ENCODE measurements around the gene CDC6.

CDC6 gene

DNA sequence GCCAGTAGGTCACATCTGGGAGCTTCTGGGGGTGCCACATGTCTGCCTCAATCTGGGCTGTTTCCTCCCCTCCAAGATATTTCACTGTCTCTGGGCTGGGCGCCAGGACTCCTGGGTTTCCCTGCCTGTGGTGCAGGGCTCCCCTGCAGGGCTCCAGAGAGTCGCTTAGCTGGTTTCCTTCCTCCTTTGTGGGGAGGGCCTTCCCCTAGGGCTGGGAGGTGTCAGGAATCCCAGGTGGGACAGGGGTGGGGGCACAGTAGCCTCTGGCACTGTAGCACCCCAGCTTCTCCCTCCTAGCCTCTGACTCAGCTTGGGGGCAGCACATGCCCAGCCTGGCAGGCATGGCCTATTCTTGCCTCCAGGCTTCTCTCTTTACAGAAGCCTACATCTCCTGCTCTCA lies 23.9 kb downstream of the CDC6 start:
- DNase-seq = peak in 2 of 4 experiments; percentile 44 to 62

GRCh38 chr17:40312131-40312731 lies 24.6 kb downstream of the CDC6 start:
- peak in 3 of 4 experiments; percentile 57 to 61 (median 59) for DNase-seq

GRCh38 chr17:40312893-40313667 lies 25.4 kb downstream of the CDC6 start:
- DNase-seq = no peak

GRCh38 chr17:40313668-40314583 lies 26.2 kb downstream of the CDC6 start:
- no peak for DNase-seq

- peak; percentile 88 to 95 (median 92) for DNase-seq
Measured at GRCh38 chr17:40314584-40314956, 26.9 kb downstream of the CDC6 start.

DNA sequence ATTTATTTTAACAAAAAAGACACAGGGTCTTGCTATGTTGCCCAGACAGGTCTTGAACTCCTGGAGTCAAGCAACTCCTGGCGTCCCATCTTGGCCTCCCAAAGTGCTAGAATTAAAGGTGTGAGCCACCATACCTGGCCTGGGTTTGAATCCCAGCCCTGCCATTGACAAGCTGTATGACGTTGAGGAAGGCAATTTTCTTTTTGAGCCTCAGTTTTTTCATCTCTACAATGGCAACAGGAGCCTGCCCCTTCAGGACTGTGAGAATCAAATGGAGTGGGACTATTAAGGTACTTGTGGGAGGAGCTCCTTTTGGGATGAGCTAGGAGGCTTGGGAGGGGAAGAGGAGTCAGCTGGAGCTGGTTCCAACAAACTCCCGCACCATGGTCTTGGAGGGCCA lies 27.5 kb downstream of the CDC6 start:
- no peak for DNase-seq

DNA sequence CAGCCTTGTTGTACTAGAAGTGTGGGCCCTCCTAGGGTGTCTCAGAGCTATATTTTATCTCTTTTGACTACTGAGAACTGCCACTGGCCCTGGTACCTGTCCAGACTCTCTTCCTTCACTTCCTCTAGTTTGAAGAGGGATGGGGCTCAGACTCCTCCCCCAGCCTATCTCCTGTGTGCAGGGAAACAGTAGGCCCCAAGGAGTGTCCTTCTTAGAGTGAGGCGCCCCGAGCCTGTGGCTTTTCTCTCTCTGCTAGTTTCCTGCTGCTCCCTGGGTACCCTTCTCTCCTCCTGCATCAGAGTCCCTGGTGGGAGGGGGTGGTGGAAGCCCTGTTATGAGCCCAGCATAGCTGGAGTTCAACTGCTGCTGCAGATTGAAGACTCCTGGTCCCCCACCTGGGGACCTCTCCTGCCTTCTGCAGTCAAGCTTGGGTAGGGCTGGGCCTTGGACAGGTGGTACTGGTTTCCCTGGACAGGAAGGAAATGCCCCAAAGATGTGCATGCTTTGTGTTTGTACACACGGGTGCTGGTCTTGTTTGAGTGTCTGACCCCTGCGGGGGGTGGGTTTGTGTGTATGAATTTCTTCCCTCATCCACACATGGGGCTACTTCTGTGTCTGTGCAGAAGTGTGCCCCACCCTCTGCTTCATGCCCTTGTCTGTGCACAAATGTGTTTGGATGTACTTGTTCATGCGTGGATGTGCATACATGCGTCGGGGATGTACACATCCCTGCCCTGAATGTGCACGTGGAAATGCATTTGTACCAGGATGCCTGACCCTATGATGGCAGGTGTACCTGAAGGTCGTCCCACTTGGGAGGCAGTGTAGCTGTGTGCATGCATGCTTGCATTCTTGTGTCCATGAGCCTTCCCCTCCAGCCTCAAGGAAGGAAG lies 28.2 kb downstream of the CDC6 start:
- no peak for DNase-seq

GRCh38 chr17:40316571-40317344 lies 29.1 kb downstream of the CDC6 start:
- peak; percentile 73 to 88 (median 84) for DNase-seq

- DNase-seq = peak; percentile 62 to 78 (median 70)
Measured at GRCh38 chr17:40317345-40317873, 29.7 kb downstream of the CDC6 start.

DNA sequence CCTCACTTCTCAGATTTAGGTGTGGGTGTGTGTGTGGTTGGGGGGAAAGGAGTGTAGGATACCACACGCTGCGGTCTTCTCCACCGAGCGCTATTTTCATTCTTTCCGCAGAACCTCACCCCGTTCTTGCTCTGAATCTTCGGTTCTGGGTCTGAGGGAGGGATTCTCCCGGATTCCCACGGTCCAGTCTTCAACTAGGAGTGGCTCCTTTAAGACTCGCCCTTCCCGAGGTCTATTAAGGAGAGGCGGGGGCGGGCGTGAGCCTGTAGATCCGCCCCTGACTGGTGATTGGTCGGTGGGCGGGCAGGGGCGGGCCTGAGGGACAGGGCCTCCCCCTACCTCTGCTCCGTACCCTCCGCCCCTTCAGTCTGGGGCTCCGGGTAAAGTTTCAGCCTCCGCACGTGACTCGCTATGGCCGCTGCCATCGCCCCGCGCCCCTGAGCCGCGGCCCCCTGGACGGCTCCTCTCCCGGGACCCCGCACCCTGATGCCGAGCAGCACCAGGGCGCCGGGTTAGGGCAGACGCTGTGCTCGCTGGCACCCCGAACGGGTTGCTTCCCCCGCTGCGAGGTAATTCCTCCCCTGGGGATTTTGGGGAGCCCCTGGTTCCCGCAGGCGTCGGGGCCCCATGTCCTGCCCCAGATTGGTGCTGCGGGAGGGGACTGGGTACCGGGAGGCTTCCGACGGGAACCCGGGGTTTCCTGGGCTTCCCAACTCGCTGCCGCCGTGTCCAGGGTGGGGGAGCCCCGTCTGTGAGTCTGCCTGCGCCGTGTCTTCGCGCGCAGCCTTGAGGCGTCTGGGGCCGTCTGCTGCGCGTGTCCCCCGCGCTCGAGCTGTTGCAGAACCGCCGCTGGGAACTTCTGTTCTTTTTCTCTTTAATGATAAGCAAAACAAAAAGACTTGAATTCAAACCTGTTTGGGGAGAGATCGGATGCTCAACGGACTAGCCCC lies 30.5 kb downstream of the CDC6 start:
- DNase-seq = peak; percentile 96 to 98 (median 97)

DNA sequence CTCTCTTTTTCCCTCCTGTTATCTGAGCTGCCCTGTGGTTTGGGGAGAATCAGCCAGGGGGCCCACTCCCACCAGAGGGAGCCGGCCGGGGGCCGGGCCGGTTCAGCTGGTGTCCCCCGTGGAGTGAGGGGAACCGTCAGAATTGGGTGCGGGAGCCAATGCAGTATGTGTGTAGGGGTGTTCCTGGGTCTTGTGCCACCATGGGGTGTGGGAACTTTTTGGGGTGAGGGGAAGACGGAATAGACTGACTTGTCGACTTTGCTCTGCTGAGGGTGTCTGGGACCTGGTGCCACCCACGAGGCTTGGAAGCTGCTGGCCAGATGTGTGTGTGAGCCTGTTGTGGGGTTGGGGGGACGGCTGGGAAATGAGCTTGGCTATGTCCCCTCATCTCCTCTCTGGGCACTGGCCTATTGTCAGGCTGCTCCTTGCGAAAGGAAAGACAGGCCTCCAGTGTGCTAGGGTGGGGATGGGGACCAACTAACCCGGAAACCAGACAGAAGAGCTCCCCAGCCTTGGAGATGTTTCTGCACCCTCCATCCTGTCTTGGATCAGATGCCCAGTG lies 31.2 kb downstream of the CDC6 start:
- peak in 1 of 4 experiments; percentile 34 for DNase-seq

GRCh38 chr17:40319651-40320540 lies 32.2 kb downstream of the CDC6 start:
- peak; percentile 59 to 78 (median 74) for DNase-seq

DNA sequence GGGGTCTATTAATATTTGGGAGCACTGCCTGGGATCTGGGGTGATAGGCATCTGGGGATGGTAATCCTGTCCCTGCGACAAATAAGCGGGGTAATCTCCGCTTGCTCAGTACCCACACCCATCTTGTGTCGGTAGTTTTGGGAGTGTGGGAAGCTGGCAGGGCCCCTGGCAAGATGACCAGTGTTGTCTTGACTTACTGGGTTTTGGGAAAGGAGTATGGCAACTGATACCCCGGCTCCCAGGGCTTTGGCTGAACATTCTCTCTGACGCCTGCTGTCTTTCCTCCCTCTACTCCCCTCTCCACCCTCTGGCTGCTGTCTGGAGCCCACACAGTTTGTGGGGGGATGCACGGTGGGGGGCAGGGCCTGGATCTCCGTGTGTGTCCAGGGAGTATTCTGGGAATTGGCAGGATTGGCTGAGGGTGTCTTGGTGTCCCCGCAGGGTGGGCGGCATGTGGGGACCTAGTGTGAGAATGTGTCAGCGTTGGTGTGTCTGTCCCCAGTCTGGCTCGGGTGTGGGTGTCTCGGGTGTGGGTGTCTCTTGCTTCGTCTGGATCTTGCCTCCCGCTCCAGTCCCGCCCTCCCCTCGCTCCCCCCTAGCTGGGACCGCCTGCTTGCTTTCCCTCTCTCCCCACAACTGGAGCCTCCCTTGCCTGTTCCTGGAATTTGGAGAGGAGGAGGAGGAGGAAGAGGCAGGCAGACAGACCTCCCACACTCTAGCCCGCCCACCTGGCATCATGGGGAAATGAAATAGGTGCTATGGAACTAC lies 33.3 kb downstream of the CDC6 start:
- DNase-seq = peak in 1 of 4 experiments; percentile 41

DNA sequence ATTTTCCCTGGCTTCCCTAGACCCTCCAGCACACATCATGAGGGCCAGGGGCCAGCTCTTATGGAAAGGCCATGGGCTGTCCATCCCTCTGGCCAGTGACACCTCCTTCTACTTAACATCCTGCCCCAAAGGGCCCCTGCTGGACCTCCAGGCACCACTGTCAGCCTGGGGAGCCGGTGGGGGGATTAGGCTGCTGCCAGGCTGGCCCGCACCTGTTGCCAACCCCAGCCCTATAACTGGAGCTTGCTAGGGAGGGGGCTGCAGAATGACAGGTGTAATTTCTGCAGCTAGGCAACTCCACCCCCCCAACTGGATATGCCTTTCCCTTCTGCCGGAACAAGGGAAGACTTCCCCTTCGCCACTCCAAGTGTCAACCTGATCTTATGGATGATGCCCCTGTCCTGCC lies 33.8 kb downstream of the CDC6 start:
- peak in 1 of 4 experiments; percentile 23 for DNase-seq

- DNase-seq = no peak
Measured at GRCh38 chr17:40321961-40322357, 34.3 kb downstream of the CDC6 start.

GRCh38 chr17:40322358-40323315 lies 35.0 kb downstream of the CDC6 start:
- peak; percentile 94 to 98 (median 96) for DNase-seq
